Stimulated activated CD4-positive, alpha-beta T cell treated with anti-CD3 and anti-CD28 coated beads, Interleukin-15, amount 100 ng/mL, for 24 hours (primary cell): Measurements from ENCODE around the gene SEC24C.

ENCODE experiments used
- DNase-seq: peaks from one replicate; pipeline ENCODE4 v3.0.0-alpha.2; 2020

Gene SEC24C

DNA sequence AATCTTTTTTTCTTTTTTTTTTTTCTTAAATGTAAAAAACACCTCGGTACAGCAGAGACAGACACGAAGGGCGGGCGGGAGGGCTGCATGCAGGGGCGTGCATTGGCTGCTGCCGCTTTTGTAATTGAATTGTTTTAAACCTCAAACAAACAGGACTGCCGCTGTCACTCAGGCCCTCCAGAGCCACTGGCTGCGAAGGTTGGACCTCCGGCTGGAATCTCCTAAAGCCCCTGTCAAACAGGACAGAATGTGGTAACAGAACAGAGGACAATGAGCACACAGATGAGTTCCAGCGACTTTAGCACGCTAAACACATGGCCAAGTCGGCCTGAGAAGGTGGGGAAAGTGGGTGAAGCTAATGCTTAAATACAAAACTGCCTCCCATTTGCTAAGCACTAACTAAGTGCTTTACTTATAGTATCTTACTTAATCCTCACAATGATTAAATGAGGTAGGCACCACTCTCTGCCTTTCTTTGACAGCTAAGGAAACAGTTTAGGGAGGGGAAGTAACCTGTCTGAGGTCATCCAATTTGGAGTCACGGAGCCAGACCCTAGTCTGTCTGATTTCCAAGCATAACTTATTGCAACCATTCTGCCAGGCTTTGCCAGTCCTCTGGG, 70.2 kb downstream of the SEC24C start:
- no peak for DNase-seq

DNA sequence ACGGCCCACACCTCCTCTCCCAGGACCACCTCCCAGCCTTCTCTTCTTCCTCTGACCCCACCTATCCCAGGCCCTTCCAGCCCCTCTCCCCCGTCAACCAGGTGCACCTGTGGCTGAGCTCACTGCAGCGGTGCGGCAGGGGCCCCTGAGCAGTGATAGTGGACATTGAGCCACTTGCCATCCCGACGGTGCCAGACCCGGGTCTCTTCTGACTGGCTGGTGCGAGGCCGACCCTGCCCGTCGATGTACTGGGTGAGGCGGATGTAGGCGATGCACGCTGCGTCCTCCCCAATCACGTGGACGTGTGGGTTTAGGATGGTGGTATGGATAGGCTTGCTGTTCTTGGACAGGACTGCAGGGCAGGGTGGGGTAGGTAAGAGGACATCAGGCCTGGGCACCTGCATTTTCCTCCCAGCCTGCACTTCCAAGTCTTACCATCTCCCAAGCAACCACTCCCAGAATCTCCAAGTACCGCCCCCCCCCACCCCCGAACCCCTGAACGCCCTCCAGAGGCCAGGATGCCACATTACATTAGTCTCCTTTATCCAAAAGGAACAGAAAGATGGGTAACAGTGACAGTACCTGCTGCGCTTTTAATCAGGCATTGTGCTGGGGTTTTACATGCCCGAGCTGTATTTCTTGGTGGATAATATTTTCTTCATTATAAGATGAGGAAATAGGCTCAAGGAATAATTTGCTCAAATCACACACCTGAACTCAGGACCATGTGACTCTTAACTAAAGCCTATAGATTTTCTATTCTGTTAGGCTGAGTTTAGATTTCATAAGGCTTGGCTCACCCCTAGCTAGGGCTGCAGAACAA, 70.9 kb downstream of the SEC24C start:
- no peak for DNase-seq

DNA sequence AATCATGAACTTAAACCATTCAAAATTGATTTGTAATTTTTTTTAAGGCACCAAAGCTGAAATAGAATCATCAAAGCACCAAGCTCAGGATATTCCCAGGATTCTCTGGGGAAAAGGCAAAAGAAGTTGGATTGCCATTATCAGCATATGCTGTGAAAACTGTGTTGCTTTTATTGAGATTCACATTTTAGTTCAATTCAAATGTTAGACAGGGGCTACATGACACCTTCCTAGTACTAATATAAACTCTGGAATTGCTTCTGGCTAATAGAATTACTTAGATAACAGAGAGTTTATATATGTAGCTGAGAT, 71.5 kb downstream of the SEC24C start:
- no peak for DNase-seq

DNA sequence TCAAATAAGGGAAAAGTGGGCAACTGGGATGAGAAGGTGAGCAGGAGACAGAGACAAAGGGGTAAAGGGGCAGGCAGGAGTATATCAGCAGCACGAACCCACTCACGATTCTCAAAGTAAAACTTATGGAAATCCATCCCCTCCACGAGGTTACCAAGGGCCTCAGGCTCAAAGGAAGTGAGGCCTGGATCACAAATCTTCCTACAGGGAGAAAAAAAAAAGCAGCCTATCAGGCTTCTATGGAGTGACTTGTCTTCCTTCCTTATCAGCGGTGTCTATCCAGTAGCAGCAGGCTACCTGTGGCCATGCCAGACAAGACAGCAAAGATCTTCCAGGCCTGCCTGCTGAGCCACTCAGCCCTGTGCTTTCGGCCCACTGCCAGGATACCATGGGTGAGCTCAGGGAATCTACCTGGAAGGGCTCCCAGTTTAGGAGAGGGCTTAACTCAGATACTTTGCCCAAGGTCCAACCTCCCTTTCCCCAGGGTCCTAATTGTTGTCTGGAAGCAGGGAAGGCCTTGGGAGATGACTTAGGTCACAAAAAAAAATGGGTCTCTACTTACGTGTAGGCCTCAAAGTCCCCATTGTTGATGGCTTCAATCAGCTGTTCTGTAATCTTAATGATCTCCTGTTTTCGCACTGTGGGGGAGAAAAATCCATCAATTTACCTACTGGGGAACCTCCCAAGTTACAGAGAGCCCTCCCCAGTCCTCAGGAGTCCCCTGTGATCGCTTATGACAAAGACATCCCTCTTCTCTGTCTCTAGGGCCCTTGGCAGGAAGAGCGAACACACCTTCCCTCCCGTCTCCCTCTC, 73.0 kb downstream of the SEC24C start:
- DNase-seq = no peak

DNA sequence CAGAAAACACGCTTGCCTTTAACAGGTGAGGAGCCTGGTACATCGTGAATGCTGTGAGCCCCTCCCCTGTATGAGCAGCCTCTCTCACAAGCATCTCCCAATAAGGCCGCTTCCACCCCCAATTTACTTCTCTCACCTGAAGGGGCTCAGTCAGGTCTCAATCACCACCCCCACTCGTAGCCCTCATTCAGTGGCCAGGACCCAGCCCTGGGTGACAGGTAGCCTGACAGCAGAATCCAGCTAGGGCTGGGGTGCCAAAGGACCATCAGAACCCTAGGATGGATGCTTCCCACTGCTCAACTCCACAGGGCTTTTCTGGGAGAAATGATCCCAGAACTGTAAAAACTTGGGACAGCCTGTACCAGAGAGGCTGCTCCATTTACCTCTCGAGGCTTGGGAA, 73.7 kb downstream of the SEC24C start:
- no peak for DNase-seq

DNA sequence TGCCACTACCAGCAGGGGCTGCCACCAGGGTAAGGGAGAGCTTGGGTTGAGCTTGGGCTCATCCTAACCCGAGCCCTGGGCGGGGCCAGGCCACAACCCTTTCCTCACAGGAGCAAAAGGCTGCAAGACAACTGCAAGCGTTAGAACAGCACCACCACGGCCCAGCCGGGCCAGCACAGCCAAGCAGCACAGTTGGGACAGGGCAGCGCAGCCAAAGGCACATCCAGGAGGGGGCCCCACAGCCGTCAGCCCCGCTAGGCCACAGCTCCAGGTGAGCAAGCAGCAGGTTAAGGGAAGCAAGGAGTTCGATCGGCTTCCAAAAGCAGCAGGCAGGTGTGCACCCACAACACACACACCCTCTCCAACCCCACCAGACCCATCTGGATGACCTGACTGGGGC, 74.2 kb downstream of the SEC24C start:
- DNase-seq = no peak

DNA sequence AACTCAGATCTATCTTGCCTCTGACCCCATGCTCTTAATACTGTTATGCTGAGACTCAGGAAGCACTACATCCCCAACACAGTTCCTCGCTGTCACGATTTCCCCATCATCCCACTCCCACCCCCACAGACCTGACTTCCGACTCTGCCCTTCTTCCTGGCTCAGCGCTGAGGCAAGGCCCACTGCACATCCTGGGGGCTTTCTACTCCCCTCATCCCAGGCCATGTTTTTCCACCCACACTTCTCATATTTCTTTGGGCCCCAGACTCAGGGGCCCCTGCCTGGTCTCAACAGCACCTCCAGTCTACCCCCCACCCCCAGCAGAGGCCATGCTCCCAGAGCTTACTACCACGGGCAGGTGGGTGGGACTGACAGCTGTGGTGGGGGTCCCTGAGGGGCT, 74.9 kb downstream of the SEC24C start:
- no peak for DNase-seq

DNA sequence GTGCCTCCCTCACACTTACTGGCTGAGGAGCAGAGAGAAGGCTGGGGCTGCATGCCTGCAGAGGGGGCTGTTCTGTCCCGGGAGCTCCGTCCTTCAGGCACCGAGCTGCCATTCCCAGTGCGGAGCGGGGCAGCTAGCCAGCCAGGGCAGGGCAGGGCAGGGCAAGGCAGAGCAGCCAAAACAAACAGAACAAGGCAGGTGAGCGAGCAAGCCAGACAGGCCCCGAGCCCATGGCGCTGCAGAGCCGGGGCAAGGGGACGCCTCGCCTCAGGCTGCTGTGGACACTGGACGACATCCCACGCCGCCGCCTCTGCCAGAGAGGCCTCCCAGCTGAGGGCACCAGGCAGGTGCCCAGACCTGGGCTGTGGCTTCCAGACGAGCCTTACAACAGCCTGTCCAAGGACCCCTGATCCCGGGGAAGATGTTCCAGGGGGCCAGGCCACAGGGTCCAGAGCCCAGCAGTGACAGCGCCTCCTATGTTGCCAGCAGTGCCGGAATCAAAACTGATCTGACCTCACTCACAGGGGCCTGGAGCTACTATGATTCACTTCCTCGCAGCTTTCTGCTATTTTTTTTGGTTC, 75.4 kb downstream of the SEC24C start:
- no peak for DNase-seq
